Renal cortical epithelial cell (primary cell): ENCODE measurements around the gene BAG5. TPM values are rescaled to one million over a fixed set of nuclear protein-coding genes. Genes with fewer than 3 reads are reported as not detected.
"Not testable (repeated sequence)": the region's sequence is repeated elsewhere in the genome, so short reads cannot be mapped to it uniquely, and the experiment has no call there.

ENCODE experiments used
- DNase-seq: peaks from one replicate; pipeline ENCODE4 v3.0.0-alpha.2; 2011; ENCODE audit warnings: low read depth
- total RNA-seq: library from RNA; depleted of rRNA; stranded (reverse); fragments of >200 nt; gene quantifications from 2 replicates; pipeline ENCODE4 v1.2.3, GENCODE V29; 2014

The BAG5 gene
- total RNA-seq, 1 donor from 2014 or later = 78.4 TPM

- peak; percentile 27 for DNase-seq
These were observed 39.5 kb downstream of the BAG5 start, which contains the start of gene CKB for GRCh38 chr14:103522649-103523574. Gene CKB (minus strand): TSS chr14:103522830. CDS start chr14:103522493, 337 bp downstream.

- DNase-seq = no peak
These were observed 40.4 kb downstream of the BAG5 start for GRCh38 chr14:103521951-103522563.

GRCh38 chr14:103521438-103521950 lies 41.0 kb downstream of the BAG5 start:
- no peak for DNase-seq

- DNase-seq = peak; percentile 18
These were observed 41.6 kb downstream of the BAG5 start for GRCh38 chr14:103520657-103521437.

- DNase-seq = no peak
These were observed 42.2 kb downstream of the BAG5 start for GRCh38 chr14:103520269-103520656.

- DNase-seq = peak; percentile 44
These were observed 42.6 kb downstream of the BAG5 start for GRCh38 chr14:103519837-103520212.

GRCh38 chr14:103519043-103519836 lies 43.2 kb downstream of the BAG5 start:
- peak; percentile 13 for DNase-seq

- DNase-seq = peak; percentile 16
These were observed 43.9 kb downstream of the BAG5 start for GRCh38 chr14:103518422-103519042.

GRCh38 chr14:103517721-103518421 lies 44.6 kb downstream of the BAG5 start:
- DNase-seq = no peak

- DNase-seq = no peak
These were observed 45.3 kb downstream of the BAG5 start for GRCh38 chr14:103517174-103517566.

- DNase-seq = no peak
These were observed 45.9 kb downstream of the BAG5 start for GRCh38 chr14:103516426-103517173.

- no peak for DNase-seq
These were observed 47.6 kb downstream of the BAG5 start for GRCh38 chr14:103514596-103515421.

GRCh38 chr14:103512701-103513611 lies 49.5 kb downstream of the BAG5 start:
- peak; percentile 82 for DNase-seq

GRCh38 chr14:103512180-103512579 lies 50.3 kb downstream of the BAG5 start:
- not testable (repeated sequence) for DNase-seq

- DNase-seq = no peak
These were observed 51.4 kb downstream of the BAG5 start for GRCh38 chr14:103510724-103511693.
